NCI-H526 treated with DMSO at 0.1 percent for 48 hours (cell line): ENCODE results near the gene CPED1.
"Not testable (repeated sequence)": the region's sequence is repeated elsewhere in the genome, so short reads cannot be mapped to it uniquely, and the experiment has no call there.

Source experiments
- DNase-seq: peaks from one replicate; lab custom pipeline; 2025; lab: John Stamatoyannopoulos, UW

CPED1 gene

GRCh38 chr7:120981117-120981516 is 7.4 kb upstream of the CPED1 start:
- no peak for DNase-seq

- DNase-seq: no peak
Observed at GRCh38 chr7:120981888-120982615, 6.5 kb upstream of the CPED1 start.

- DNase-seq: not testable (repeated sequence)
Observed at GRCh38 chr7:120983592-120983991, 4.9 kb upstream of the CPED1 start.

- DNase-seq: no peak
Observed at GRCh38 chr7:120984406-120984805, 4.1 kb upstream of the CPED1 start.

GRCh38 chr7:120985130-120985758 is 3.3 kb upstream of the CPED1 start:
- no peak for DNase-seq

GRCh38 chr7:120985839-120986238 is 2.7 kb upstream of the CPED1 start:
- DNase-seq: no peak

GRCh38 chr7:120986650-120987049 is 1.9 kb upstream of the CPED1 start:
- no peak for DNase-seq

- DNase-seq: no peak
Observed at GRCh38 chr7:120987280-120987679, 1.2 kb upstream of the CPED1 start.

- peak; percentile 82 for DNase-seq
Observed at GRCh38 chr7:120987683-120988590, 574 bp upstream of the CPED1 start.

GRCh38 chr7:120989257-120990220 is 1.0 kb downstream of the CPED1 start:
- DNase-seq: no peak

- DNase-seq: no peak
Observed at GRCh38 chr7:120990468-120991118, 2.1 kb downstream of the CPED1 start.

- DNase-seq: no peak
Observed at GRCh38 chr7:120991161-120991560, 2.6 kb downstream of the CPED1 start.

GRCh38 chr7:120991581-120991980 is 3.1 kb downstream of the CPED1 start:
- no peak for DNase-seq

- no peak for DNase-seq
Observed at GRCh38 chr7:120992272-120992964, 3.9 kb downstream of the CPED1 start.

- DNase-seq: no peak
Observed at GRCh38 chr7:120992965-120993494, 4.5 kb downstream of the CPED1 start.

- no peak for DNase-seq
Observed at GRCh38 chr7:120993553-120994191, 5.2 kb downstream of the CPED1 start.

- DNase-seq: no peak
Observed at GRCh38 chr7:120994512-120995410, 6.2 kb downstream of the CPED1 start.

- no peak for DNase-seq
Observed at GRCh38 chr7:120995654-120996053, 7.1 kb downstream of the CPED1 start.
